Measurements from ENCODE around the gene BTG2. TPM values are rescaled to one million over a fixed set of nuclear protein-coding genes. Genes with fewer than 3 reads are reported as not detected.

BTG2 gene
- total RNA-seq, 1 donor from 2014 or later, result 22.7 TPM

DNA sequence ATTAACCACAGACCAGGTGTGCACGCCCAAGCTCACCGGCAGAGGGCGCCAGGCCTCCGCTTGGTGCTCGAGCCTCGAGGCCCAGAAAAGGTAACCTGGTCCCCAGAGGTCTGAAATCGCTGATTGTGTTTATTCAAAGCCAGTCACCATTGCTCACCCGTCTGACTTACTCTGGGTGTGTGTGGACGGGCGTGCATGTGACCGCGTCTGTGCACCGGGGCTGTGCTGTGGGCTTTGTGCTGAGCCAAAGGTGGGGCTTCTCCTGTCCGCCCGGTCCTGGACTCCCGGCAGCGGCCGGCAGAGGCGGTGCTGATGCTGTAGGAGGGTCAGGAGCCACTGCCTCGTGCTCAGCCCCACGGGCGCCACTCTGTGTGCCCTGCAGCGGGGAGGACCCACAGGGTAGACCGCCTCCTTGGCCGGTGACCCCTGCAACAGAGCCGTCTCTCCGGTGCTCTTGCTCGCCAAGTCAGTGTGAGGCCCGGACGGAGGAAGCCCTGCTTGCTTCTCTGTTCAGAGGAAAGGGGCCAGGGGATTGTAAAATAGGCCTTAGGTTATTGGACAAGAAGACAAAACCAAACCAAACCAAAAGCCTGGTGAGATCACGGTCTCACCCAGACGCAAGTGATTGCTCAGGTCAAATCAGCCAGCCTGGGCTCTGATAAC, 32.0 kb upstream of the BTG2 start:
- TF ChIP-seq, protein P1, sequence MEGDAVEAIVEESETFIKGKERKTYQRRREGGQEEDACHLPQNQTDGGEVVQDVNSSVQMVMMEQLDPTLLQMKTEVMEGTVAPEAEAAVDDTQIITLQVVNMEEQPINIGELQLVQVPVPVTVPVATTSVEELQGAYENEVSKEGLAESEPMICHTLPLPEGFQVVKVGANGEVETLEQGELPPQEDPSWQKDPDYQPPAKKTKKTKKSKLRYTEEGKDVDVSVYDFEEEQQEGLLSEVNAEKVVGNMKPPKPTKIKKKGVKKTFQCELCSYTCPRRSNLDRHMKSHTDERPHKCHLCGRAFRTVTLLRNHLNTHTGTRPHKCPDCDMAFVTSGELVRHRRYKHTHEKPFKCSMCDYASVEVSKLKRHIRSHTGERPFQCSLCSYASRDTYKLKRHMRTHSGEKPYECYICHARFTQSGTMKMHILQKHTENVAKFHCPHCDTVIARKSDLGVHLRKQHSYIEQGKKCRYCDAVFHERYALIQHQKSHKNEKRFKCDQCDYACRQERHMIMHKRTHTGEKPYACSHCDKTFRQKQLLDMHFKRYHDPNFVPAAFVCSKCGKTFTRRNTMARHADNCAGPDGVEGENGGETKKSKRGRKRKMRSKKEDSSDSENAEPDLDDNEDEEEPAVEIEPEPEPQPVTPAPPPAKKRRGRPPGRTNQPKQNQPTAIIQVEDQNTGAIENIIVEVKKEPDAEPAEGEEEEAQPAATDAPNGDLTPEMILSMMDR (conservative IDR thresholded peaks at IDR 0.05; ENCODE audit: low read depth, low read length), result peak; percentile 98
- peak overlapping the region; percentile 38 for H3K4me3 ChIP-seq (ENCODE audit: low read depth, low read length)

DNA sequence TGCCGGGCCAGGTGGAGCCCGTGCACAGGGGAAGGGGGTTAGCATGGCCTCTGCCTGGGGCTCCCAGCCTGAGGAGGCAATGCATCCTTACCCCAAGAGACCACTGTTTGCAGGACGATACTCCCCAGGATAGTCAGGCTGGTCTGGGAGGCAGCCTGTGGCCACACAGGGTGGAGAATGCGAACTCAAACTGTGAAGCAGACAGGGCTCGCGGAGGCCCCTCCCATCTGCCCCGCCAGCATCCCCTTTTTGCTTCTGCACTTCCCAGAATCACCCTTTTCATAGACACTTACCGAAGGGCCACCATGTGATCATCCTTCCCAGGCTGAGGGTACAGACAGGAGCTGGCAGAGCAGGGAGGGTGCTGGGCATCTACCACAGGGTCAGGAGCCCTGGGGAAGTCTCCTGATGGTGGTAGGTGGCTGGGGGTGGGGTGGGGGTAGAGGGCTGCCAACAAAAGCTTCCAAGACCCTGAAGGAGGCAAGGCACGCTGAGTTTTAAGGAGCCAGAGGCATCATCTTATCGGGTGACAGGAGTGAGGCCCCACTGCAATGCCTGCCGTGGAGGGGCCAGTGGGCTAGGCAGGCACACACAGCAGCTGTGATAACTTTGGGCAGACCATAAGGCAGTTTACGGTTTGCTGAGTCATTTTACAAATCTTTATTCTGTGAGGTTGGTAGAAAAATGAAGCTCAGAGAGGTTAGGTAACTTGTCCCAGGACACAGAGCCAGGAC, 31.3 kb upstream of the BTG2 start:
- no peak for DNase-seq (ENCODE audit: low read depth)
- no peak overlapping the region for H3K4me3 ChIP-seq (ENCODE audit: low read depth, low read length)
- TF ChIP-seq, protein P1 (conservative IDR thresholded peaks at IDR 0.05; ENCODE audit: low read depth, low read length), result no peak

More for the DNA sequence above, 32.0 kb upstream of the BTG2 start:
- DNase-seq (ENCODE audit: low read depth), result no peak

DNA sequence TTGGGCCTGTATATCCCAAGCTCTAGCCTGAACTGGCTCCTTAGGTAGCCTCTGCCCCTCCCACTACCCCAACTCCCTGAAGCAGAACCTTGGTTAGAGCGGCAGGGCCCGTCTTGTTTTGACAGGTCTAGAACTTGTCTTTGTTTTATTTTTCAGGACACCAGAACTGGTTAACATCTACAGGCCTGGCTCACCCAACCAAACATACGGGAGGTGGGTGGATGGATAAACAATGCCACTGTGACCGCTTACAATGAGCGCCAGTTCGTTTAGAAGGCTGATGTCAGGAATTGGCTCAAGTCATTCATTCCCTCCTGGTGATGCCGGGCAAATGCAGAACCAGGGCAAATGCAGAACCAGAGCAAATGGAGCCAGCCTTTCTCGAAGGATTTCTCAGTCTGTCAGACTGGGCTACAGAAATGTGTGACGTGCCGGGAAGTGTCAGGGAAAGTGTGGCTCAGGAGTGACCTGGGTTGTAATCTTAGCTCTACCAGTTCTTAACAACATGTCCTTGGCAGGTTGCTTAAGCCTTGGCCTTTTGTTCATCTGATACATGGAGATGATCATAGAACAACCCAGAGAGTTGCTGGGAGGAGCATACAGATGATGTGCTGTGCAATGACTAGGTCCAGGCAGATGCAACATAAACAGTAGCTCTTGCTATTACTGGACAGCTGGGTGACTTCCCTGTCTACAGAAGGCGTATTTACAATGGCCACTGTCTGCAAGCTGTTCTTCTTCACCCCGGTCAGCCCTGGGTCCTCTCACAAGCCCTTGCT, 30.5 kb upstream of the BTG2 start:
- DNase-seq (ENCODE audit: low read depth), result no peak
- TF ChIP-seq, protein P1 (conservative IDR thresholded peaks at IDR 0.05; ENCODE audit: low read depth, low read length), result no peak
- no peak overlapping the region for H3K4me3 ChIP-seq (ENCODE audit: low read depth, low read length)

DNA sequence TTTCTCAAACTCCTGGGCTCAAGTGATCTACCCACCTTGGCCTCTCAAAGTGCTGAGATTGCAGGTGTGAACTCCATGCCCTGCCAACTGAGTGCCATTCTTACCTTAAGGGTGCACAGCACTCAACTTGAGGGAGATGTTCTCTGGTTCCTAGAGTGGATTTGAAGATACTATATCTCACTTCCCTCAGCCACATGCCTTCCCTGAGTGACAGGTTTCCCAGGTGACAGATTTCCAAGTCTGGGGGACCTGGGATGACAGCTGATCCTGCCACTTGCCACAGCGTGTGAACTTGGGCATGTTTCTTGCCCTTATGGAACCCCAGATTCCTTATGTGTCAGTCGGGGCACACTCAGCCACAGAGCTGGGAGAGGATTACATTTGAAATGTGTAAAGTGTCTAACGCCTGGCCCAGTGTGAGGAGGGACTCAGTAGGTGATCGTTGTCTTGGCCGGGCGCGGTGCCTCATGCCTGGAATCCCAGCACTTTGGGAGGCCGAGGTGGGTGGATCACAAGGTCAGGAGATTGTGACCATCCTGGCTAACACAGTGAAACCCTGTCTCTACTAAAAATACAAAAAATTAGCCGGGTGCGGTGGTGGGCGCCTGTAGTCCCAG, 29.6 kb upstream of the BTG2 start:
- DNase-seq (ENCODE audit: low read depth), result no peak
- TF ChIP-seq, protein P1 (conservative IDR thresholded peaks at IDR 0.05; ENCODE audit: low read depth, low read length), result no peak
- H3K4me3 ChIP-seq (ENCODE audit: low read depth, low read length), result no peak overlapping the region

DNA sequence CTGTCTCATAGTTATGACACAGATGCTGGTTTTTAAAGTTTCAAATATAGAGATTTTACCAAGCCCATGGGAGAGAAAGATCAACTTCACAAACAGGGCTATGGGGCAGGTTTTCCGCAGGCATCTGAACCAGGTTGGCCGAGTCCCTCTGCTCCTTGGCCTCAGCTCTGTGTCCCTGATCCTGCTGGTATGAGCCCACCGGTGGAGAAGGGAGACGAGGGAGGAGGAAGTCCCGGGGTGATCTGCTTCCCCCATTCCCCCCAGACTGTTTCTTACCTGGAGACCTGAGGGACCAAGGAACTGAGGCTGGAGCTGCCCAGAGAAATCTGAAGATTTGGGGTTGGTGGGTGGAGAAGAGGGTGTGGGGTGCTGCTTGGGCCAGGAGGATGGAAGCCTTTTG, 28.9 kb upstream of the BTG2 start:
- H3K4me3 ChIP-seq (ENCODE audit: low read depth, low read length), result no peak overlapping the region
- DNase-seq (ENCODE audit: low read depth), result no peak
- TF ChIP-seq, protein P1 (conservative IDR thresholded peaks at IDR 0.05; ENCODE audit: low read depth, low read length), result no peak

DNA sequence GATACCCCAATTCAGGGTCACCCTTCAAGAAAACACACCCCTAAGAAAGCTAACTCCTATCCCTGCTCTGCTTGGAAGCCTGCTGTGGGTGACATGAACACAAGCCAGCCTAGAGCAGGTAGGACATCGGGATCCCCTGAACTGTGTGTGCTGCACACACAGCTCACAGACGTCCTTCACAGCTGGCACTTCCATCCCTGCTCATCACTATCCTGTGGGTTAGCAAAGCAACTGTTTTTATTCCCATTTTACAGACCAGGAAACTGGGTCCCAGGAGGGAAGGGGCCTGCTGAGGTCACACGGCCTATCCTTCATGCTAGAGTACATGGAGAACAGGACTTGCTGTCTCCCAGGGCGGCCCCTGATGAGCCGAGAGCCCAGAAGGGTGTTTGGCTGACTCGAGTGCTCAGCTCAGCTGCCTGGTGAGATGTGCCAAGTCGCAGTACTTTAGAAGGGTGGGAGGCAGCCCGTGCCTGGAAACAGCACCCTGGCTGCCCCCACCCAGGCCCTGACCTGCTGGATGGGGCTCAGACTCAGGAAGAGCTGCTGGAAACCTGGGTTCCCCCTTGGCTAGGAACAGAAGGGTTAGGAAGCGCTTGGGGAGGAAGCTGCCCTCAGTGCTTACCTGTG, 28.3 kb upstream of the BTG2 start:
- H3K4me3 ChIP-seq (ENCODE audit: low read depth, low read length), result no peak overlapping the region
- TF ChIP-seq, protein P1 (conservative IDR thresholded peaks at IDR 0.05; ENCODE audit: low read depth, low read length), result no peak
- no peak for DNase-seq (ENCODE audit: low read depth)

All from epithelial cell of proximal tubule (primary cell).